ENCODE measurements around the gene MAP4K4. TPM values are rescaled to one million over a fixed set of nuclear protein-coding genes. Genes with fewer than 3 reads are reported as not detected.

MAP4K4 gene
- total RNA-seq, 2 experiments from 2014 or later, result 67.2 to 181 TPM

- H4K20me1 ChIP-seq (ENCODE audit: insufficient read depth, low read length), result no peaks in the 10 kb centered on the region
- TF ChIP-seq CTCF (conservative IDR thresholded peaks at IDR 0.05; ENCODE audit: low read length), result no peak
- TF ChIP-seq EZH2phosphoT487 (IDR thresholded peaks at IDR 0.05; ENCODE audit: borderline replicate concordance, low read depth, low read length), result no peak
- H3K9me2 ChIP-seq (ENCODE audit: insufficient read depth, low read length), result no peaks in the 10 kb centered on the region
- no peaks in the 10 kb centered on the region for H3K36me3 ChIP-seq (ENCODE audit: insufficient read depth, low read length)
- ChIA-PET POLR2A (no interaction called here), CTCF (ENCODE audit: unreplicated experiment) (no interaction called here)
- H2AFZ ChIP-seq (ENCODE audit: low read length), result no peak overlapping the region
- no peak overlapping the region for H3K4me2 ChIP-seq (ENCODE audit: low read length)
- no peak overlapping the region for H3K4me3 ChIP-seq (ENCODE audit: low read depth, low read length, poor library complexity, severe bottlenecking)
- BruUV-seq (replicated peaks), result no TSS peak
- no peaks in the 10 kb centered on the region for H3K4me1 ChIP-seq (ENCODE audit: insufficient read depth, low read length, poor library complexity, severe bottlenecking)
- H3K27ac ChIP-seq (ENCODE audit: low read depth, low read length, poor library complexity, severe bottlenecking), result no peak overlapping the region
- peaks cover 6% of the 10 kb centered on the region for H3K9me3 ChIP-seq (ENCODE audit: low read length)
- intact Hi-C loops (cut with micrococcal nuclease; ENCODE audit: unreplicated experiment), result no loop called here
- DNase-seq (ENCODE audit: low spot score), result no peak
- H3K79me2 ChIP-seq (ENCODE audit: insufficient read depth, low read depth, low read length), result no peaks in the 10 kb centered on the region
Observed at GRCh38 chr2:101904916-101905315, 207.4 kb downstream of the MAP4K4 start.

GRCh38 chr2:101905746-101906336 is 208.3 kb downstream of the MAP4K4 start:
- Histone ChIP-seq H4K20me1 (ENCODE audit: insufficient read depth, low read length) (no peaks in the 10 kb centered on the region), H3K4me1 (ENCODE audit: insufficient read depth, low read length, poor library complexity, severe bottlenecking) (no peaks in the 10 kb centered on the region), H3K9me2 (ENCODE audit: insufficient read depth, low read length) (no peaks in the 10 kb centered on the region), H2AFZ (ENCODE audit: low read length) (no peak overlapping the region), H3K4me2 (ENCODE audit: low read length) (no peak overlapping the region), H3K79me2 (ENCODE audit: insufficient read depth, low read depth, low read length) (no peaks in the 10 kb centered on the region), H3K27ac (ENCODE audit: low read depth, low read length, poor library complexity, severe bottlenecking) (no peak overlapping the region), H3K4me3 (ENCODE audit: low read depth, low read length, poor library complexity, severe bottlenecking) (no peak overlapping the region), H3K9me3 (ENCODE audit: low read length) (peaks cover 13% of the 10 kb centered on the region), H3K36me3 (ENCODE audit: insufficient read depth, low read length) (no peaks in the 10 kb centered on the region)
- CTCF ChIA-PET (ENCODE audit: unreplicated experiment), result no interaction called here
- TF ChIP-seq CTCF (conservative IDR thresholded peaks at IDR 0.05; ENCODE audit: low read length) (no peak), EZH2phosphoT487 (IDR thresholded peaks at IDR 0.05; ENCODE audit: borderline replicate concordance, low read depth, low read length) (no peak)
- intact Hi-C loops (cut with micrococcal nuclease; ENCODE audit: unreplicated experiment), result no loop called here
- POLR2A ChIA-PET, result no interaction called here
- DNase-seq (ENCODE audit: low spot score), result no peak
- BruUV-seq (replicated peaks), result no TSS peak

GRCh38 chr2:101909760-101910159 is 212.3 kb downstream of the MAP4K4 start:
- POLR2A ChIA-PET, result interaction anchor here (0.6 kb wide), 1 partner anchor 286 kb away, joined by 4 read pairs; no protein-coding TSS in a partner anchor
- Histone ChIP-seq H4K20me1 (ENCODE audit: insufficient read depth, low read length) (no peaks in the 10 kb centered on the region), H3K9me2 (ENCODE audit: insufficient read depth, low read length) (no peaks in the 10 kb centered on the region), H3K27ac (ENCODE audit: low read depth, low read length, poor library complexity, severe bottlenecking) (no peak overlapping the region), H3K79me2 (ENCODE audit: insufficient read depth, low read depth, low read length) (no peaks in the 10 kb centered on the region), H3K4me1 (ENCODE audit: insufficient read depth, low read length, poor library complexity, severe bottlenecking) (peaks cover 13% of the 10 kb centered on the region), H3K36me3 (ENCODE audit: insufficient read depth, low read length) (no peaks in the 10 kb centered on the region), H3K9me3 (ENCODE audit: low read length) (peaks cover 13% of the 10 kb centered on the region), H2AFZ (ENCODE audit: low read length) (no peak overlapping the region), H3K4me2 (ENCODE audit: low read length) (no peak overlapping the region), H3K4me3 (ENCODE audit: low read depth, low read length, poor library complexity, severe bottlenecking) (no peak overlapping the region)
- CTCF ChIA-PET (ENCODE audit: unreplicated experiment), result no interaction called here
- TF ChIP-seq EZH2phosphoT487 (IDR thresholded peaks at IDR 0.05; ENCODE audit: borderline replicate concordance, low read depth, low read length) (no peak), CTCF (conservative IDR thresholded peaks at IDR 0.05; ENCODE audit: low read length) (no peak)
- DNase-seq (ENCODE audit: low spot score), result no peak
- intact Hi-C loops (cut with micrococcal nuclease; ENCODE audit: unreplicated experiment), result no loop called here
- BruUV-seq (replicated peaks), result no TSS peak
